Superior temporal gyrus (tissue), 1 donor: Measurements from ENCODE around the gene RNF207.
"Not testable (repeated sequence)": the region's sequence is repeated elsewhere in the genome, so short reads cannot be mapped to it uniquely, and the experiment has no call there.

Experiments
- DNase-seq: peaks from one replicate; pipeline ENCODE4 v3.0.0-alpha.2; 2016; ENCODE audit errors: extremely low spot score

RNF207 gene

DNA sequence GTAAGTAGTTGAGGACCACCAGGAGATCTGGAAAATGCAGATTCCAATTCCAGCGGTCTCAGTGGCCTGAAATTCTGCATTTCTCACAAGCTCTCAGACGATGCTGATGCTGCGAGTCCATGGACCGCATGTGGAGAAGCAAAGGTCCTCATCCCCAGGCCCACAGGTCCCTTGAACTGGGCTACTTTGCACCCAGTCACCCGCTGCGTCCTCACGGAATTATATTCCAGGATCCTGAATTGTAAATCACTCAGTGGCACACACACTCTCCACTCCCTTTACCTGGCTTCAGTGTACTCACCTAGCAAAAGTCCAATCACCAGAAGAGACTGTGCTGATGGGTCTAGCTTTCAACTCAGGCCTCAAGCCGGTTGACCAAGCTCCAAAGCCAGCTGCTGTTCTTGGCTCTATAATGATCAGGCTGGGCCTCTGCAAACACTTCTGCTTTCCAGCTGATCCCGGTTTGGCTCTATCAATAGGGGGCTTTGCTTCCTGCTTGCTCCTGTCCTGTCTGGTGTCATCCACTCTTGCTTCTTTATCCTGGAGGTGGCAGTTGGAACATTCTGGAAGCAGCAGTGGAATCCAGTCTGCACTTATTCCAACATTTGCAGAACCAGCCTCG lies 5.6 kb upstream of the RNF207 start:
- DNase-seq: no peak

DNA sequence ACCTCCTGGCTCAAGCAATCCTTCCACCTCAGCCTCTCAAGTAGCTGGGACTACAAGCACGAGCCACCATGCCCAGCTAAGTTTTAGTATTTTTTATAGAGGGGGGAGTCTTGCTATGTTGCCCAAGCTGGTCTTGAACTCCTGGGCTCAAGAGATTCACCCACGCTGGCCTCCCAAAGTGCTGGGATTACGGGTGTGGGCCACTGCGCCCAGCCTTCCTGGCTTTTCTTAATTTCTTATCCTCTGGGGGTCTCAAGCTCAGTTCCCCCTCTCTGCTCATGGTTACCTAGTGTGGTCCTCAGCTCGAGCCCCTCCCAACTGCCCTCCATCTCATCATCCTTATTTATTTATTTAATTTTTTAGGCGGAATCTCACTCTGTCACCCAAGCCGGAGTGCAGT lies 3.7 kb upstream of the RNF207 start:
- no peak for DNase-seq

DNA sequence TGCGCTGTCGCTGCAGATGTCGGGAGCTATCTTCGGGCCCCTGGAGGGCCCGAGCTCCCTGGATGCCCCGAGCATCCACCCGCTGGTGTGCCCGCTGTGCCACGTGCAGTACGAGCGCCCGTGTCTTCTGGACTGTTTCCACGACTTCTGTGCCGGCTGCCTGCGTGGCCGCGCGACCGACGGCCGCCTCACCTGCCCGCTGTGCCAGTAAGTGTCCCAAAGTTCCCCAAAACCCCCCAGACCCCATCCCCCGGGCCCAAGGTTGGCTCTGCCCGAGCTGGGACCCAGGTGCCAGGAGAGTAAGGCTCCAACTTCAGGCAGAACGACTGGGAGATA lies 569 bp downstream of the RNF207 start:
- DNase-seq: no peak

DNA sequence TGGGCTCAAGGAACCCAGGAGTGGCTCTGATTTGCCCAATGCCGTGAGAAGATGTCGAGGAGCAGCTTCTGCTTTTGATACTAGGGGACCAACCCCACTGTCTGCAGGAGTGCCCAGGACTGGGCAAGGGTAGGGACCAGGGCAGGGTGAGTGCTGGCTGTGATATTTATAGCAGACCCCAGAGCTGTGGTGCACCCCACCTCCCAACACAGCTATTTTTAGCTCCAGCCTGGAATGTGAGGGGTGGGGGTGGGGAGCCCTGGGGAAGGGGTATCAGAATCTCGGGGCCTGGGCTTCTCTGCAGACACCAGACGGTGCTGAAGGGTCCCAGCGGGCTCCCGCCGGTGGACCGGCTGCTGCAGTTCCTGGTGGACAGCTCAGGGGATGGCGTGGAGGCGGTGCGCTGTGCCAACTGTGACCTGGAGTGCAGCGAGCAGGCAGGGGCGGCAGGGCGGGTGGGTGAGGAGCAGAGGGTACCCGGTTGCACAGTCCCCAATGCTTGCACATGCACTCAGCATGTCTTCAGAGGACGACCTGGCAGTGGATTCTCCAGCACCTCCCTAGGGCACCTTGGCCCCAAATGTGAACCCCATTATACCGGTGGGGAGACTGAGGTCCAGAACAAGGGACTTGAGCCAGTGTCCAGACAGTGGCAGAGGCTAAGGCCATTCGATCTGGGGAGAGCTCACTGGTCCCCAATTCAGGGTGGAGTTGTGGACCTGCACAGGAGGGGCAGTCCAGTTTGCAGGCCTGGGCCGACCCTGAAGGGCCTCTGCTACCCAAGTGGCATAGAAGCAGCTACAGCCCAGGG lies 1.4 kb downstream of the RNF207 start:
- DNase-seq: no peak

DNA sequence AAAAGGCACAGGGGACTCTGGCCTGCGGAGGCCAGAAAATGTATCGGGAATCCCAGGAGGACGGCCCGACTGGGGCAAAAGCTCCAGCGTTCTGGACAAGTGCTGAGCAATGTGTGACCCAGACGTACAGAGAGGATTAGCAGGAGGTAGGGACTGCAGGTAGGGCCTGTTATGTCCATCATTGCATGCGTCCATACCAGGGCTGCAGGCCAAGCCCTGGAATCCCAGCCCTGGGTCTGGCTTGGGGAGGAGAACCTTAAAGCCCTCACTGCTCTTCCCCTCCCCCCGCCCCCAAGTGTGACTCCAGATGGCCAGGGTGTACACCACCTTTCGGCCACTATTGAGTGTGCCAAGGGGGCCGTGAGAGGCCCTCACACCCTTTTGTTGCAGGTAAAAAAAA lies 2.0 kb downstream of the RNF207 start:
- no peak for DNase-seq

DNA sequence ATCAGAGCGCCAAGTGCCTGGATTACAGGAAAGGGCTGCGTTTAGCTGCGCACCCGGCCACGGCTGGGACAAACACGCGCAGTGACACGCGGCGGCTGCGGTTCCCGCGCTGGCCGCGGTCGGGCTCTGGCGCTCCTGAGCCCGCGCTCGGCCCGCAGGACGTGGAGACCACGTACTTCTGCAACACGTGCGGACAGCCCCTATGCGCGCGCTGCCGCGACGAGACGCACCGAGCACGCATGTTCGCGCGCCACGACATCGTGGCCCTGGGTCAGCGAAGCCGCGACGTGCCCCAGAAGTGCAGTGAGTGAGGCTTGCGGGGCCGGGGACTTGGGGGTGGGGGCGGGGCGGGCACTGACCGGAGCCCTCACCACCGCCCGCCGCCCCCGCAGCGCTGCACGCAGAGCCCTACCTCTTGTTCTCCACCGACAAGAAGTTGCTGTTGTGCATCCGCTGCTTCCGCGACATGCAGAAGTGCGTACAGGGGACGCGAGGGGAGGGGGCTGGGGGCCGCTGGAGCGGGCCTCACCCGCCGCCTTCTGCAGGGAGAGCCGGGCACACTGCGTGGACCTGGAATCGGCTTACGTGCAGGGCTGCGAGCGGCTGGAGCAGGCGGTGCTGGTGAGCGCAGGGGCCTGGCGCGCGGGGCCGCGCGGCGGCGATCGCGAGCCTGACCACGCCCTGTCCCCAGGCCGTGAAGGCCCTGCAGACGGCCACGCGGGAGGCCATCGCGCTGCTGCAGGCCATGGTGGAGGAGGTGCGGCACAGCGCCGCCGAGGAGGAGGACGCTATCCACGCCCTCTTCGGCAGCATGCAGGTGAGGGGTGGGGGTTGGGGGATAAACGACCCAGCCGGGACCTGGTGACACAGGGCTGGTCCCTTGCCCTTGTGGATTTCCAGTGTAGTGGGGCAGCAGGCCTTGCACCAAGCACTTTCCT lies 3.1 kb downstream of the RNF207 start:
- peak; percentile 41 for DNase-seq

DNA sequence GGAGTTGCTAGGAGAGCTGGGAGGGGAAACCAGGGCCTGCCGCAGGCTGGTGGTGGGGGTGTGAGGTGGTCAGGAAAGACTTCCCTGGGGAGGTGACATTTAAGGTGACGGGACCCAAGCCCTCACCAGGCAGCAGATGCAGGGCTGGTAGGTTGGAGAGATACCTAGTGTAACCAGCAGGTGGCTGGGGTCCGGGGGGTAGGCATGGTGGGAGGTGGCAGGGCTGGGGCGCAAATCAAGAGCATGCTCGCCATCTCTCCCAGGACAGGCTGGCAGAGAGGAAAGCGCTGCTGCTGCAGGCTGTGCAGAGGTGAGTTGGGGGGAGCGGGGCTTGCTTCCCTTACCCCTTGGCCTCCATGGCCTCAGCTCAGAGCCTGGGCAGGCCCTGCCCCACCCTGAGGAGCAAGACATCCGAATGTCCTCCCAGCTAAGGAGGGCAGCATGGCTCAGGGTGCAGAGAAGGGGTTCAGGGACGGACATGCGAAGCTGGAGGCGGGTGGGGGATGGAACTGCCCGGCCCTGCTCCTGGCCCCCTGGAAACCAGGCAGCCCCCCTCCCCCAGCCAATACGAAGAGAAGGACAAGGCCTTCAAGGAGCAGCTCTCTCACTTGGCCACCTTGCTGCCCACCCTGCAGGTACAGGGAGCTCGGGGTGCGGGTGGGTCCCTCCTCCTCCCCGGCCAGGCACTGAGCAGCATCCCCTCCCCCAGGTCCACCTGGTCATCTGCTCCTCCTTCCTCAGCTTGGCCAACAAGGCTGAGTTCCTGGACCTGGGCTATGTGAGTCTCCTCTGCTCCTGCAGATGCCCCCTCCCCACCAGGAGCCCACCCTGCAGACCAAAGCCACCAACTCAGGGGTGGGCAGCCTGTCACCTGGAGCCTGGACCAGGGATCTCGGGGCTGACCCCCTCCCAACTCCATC lies 4.0 kb downstream of the RNF207 start:
- DNase-seq: no peak

DNA sequence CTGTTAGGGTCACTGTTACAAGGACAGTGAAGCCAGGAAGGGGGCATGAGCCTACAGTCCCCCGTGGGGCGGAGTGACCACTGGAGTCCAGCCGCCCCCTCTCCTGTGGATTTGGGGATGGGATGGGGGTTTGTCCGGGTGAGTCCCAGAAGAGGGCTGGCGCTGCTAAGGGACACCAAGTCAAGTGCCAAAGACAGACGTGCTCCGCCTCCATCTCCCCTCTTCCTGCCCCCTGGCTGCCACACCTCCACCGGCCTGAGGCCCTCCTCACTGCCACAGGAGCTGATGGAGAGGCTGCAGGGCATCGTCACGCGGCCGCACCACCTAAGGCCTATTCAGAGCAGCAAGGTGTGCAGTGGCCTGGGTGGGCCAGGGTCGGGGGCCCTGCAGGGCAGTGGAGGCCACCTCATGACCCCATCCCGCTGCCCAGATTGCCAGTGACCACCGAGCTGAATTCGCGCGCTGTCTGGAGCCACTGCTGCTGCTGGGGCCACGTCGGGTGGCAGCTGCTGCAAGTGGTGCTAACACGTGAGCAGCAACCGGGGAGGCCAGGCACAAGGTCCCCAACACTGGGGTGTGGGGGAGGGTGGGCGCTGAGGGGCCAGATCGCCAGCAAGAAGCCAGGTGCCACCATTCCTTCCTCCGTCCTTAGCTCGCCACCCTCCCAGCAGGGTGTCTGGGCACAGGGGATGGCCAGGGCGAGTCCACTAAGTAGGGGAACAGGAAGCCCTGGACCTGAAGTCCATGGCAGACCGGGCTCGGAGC lies 4.9 kb downstream of the RNF207 start:
- no peak for DNase-seq

DNA sequence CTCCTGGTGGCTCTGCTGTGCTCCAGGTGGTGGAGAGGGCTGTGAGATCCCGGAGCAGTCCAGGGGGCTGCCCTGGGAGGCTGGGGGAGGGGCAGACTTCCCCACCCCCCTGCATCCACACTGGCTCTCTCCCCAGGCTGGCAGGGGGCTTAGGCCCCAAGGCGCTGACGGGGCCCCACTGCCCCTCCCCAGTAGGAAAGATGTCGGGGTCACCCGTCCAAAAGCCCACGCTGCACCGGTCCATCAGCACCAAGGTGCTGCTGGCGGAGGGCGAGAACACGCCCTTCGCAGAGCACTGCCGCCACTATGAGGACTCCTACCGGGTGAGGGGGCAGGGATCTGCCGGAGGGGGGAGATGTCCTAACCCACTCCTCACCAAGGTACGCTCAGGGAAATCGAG lies 5.8 kb downstream of the RNF207 start:
- no peak for DNase-seq

DNA sequence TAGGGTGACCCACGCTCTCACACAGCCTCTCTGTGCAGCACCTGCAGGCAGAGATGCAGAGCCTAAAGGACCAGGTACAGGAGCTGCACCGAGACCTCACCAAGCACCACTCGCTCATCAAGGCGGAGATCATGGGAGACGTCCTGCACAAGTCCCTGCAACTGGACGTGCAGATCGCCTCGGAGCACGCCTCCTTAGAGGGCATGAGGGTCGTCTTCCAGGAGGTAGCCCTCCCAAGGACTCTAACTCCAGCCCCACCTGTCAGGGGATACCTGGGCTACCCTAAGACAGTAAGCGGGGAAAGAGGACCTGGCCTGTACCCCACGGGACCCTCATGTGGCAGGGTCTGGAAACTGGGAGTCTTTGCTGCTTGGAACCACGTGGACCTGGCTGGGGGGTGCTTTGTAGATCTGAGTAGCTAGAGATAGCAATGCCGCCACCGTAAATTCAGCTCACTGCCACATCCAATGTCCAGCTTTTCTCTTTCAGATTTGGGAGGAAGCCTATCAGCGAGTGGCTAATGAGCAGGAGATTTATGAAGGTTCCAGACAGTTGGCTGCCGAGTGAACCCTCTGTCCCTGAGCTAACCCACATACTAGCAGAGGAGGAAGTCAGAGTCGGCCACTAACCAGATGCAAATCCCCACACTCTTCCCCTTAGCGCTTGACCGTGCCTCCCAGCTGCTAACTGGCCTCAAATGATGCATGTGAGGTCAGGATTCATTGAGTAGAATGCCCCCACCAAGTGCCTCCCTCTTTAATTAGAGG lies 6.5 kb downstream of the RNF207 start:
- no peak for DNase-seq

DNA sequence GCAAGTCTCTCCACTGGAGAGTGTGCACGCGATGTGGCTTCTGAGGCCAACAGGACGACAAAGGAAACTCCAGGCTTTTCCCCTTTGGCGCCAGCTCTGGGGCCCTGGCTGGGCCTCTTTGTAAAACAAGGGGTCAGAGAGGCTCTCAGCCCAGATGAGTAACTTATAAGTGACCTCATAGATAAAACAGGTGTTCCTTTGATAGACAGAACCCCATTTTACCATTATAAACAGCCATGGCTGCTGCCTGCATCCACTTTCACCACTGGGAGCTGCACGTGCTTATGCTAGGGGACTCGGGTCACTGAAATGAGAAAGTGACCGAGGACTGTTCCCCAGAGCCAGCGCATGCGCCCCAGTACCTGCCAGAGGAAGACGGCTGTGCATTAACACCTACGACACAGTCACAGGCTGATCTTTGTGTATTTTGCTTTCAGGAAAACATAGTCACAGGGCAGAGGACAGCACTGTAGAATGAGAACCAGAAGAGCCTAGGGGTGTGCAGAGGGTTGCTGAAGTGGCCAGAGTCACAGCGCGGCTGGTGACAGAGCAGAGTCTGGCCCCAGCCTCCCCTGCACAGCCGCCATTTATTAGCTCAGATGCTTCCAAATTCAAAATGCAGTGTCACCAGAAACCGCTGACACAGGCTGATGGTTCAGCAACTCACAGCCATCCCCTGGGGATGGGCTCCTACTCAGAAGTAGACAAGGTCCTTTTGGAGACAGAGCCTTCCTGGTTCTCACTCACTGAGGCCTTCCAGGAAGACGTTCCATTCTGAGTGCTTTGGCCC lies 12.7 kb downstream of the RNF207 start:
- DNase-seq: no peak

DNA sequence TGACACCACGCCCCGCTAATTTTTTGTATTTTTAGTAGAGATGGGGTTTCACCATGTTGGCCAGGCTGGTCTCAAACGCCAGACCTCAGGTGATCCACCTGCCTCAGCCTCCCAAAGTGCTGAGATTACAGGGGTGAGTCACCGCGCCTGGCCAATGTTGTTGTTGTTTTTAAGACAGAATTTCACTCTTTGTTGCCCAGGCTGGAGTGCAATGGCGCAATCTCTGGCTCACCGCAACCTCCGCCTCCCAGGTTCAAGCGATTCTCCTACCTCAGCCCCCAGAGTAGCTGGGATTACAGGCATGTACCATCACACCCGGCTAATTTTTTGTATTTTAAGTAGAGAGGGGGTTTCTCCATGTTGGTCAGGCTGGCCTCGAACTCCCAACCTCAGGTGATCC lies 13.7 kb downstream of the RNF207 start:
- DNase-seq: not testable (repeated sequence)

DNA sequence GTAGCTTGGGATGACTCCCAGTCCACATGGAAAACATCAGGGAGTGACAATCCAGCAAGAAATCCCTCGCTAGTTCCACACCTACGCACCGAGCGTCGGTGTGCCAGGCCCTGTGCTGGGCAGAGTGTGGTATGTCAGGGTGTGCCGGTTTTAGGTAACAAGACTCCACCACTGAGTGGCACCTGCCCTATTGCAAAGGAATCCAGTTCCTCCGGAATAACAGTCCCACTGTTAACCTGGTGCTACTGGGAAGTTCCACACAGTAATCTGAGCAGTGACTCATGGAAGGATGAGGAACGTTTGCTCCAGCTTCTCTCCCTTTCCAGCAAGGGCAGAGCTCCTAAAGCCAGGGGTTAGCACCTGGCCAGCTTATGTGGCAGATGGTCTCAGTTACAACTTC lies 14.3 kb downstream of the RNF207 start:
- DNase-seq: no peak

DNA sequence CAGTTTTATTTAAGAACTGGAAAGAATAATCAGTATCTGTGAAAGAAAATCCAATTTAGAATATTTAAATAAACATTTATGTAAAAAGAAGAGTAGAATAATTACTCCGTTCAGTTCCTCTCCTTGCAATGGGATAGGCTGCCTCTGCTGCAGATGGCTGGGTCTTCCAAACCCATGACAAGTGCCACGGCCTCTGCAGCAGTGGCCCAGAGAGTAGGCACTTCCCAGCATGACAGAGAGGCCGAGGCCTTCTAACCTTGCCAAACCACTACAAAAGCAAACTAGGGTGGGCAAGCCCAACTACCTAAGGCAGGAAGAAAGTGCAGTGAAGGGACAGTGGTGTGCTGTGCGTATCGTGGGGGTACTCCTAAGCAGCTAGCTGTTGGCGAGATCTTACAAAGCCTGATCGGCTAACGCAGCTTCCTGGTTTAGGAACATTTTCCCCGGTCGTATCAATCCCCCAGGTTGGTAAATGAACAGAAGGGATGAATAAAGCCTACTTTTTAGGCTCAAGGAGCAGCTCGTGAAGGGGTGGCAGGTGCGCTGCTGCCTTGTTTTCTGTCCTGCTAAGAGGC lies 15.4 kb downstream of the RNF207 start:
- DNase-seq: no peak

DNA sequence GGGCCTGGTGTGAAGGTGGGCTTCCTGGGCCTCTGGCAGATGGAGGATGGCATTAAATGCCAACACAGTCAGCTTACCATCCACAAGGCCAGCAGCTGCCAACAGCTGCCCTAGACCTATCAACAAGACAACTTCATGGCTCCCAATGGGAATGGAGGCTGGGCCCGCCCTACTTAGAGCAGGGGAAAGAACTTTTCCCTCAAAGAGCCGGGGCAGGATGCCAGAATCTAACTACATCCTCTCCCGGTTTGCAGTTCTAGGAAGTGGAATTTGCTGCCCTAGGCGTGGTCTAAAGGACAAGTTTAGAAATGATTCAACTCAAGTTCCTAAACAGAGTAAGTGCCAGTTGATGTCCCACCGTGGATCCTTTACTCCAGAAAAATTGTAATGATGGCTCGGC lies 16.7 kb downstream of the RNF207 start:
- DNase-seq: no peak

DNA sequence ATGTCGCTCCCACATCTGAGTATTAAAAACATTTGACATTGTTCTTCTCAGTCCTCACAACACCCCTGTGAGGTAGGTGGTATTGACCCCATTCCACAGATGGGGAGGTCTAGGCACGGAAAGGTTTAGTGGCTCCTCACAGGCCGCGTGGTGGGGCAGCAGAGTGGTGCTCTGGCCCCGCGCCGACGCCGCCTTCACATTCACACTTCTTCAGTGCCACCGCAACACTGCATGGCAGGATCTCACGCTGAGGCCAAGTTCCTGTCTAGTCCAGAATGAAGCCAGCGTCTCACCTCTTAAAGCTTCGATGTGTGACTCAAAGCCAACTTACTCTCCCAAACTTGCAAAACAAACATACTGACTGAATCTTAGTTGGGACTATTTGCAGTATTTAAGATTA lies 17.7 kb downstream of the RNF207 start:
- DNase-seq: no peak

DNA sequence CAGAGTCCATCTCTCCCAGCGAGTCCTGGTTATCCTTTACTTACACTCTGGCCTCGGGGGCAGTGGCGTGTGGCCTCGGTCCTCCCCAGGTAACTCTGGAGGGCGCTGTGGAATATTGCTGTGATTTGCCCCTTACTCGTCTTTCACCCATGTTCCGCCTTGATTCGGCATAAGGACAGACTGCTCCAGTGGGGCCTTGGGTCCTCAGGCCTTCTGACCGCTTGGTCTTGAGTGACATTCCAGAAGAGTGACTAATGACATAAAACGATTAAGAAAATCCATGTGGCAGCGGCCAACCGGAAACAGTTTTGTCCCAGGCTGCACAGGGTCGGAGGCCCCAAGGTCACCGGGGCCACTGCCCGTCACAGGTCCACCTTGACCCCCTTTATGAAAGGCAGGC lies 18.8 kb downstream of the RNF207 start:
- no peak for DNase-seq

DNA sequence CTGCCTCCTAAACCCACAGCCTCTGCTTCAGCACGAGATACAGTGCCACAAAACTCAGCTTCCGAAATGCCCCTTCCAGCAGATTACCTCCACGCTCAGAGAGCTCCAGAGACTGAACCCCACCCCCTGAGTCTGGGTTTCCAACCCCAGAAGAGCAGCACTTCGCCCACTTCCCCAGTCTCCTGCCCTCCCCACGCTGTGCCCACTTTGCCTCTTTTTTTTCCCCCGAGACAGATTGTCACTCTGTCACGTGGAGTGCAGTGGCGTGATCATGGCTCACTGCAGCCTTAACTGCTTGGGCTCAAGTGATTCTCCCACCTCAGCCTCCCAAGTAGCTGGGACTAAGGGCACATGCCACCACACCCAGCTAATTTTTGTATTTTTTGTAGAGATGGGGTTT lies 19.7 kb downstream of the RNF207 start:
- DNase-seq: no peak

DNA sequence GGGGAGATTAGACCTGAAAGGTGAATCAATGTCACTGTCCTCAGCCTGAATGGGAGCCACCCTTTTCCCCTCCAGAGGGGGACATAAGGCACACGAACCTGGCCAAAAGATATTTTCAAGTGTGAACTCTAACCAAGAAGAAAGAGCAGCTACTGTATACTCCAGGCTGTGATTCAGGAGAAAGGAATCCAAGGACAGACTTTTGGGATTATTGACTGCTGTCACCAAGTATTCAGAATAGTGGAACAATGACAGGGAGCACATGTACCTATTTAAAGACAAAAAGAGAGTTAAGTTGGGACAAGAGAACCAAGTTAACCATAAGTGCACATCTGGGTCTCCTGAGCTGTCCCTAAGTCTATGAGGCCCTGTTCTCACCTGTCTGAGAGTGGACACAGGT lies 27.5 kb downstream of the RNF207 start:
- DNase-seq: no peak
